ENCODE measurements around the gene GSS.
"Not testable (repeated sequence)": the region's sequence is repeated elsewhere in the genome, so short reads cannot be mapped to it uniquely, and the experiment has no call there.

Gene GSS

GRCh38 chr20:34922654-34923381, 32.8 kb downstream of the GSS start:
- Histone ChIP-seq H3K4me3 (no peak overlapping the region), H3K27ac (peak overlapping the region in 3 of 21 experiments; percentile 14 to 44 (median 39))

DNA sequence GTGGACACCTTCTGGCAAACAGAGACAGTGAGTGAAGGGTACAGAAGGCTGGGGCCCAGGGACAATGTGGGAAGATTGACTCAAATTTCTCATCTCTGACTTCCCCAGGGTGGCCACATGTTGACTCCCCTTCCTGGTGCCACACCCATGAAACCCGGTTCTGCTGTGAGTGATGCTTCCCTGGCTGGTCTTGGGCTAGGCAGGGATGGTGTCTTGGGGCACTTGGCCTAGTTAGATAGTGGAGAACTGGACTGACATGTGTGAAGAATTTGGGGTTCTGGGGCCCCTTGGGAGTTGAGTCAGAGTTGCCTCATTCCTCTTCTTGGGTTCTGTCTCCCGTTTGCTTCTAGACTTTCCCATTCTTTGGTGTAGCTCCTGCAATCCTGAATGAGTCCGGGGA, 34.2 kb downstream of the GSS start:
- H3K27ac ChIP-seq, result peak overlapping the region in 4 of 21 experiments; percentile 22 to 61 (median 36)
- no peak overlapping the region for H3K4me3 ChIP-seq

DNA sequence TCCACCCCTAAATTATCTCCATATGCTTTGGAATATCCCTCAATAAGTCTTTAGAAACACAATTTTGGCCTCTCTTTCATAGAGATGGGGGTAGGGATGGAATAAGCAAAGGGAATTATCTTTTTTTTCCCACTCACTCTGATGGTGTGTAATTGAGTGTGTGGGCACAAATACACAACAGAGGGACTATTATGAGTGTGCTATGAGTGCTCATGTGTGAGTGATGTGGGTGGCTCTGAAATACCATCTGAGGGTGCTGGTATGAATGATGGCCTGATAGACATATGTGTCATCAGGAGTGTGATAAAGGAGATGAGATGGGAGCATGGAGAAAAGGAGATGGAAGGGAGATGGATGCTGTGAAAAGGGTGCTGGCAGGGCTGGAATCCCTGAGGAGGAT, 35.6 kb downstream of the GSS start:
- no peak overlapping the region for H3K27ac ChIP-seq

DNA sequence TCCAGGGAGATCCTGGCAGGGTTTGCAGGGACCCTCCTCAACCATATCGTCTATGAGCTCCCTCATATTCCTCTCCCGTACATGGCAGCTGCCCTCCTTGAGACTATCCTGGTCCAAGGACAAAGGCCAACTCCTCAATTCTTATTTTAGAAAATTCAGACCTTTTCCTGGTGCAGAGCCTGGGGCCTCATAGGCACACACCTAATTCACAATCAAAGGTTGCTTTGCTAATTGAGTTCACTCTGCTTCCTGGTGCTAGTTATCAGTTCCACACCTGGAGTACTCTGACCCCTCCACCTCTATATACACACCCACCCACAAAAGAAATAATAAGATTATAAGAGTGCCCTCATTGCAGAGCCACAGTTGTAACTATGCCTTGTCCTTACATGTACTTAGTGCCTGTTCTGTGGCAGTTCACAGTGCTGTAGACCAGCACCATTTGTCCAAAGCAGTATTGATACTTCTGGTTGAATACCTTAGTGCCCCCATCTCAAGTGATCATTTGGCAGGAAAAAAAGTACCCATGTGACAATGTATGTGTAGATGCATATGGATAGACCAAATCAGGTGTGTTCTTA, 38.7 kb downstream of the GSS start:
- Histone ChIP-seq H3K27ac (no peak overlapping the region), H3K4me3 (no peak overlapping the region)

More for the DNA sequence above, 35.6 kb downstream of the GSS start:
- no peak overlapping the region for H3K4me3 ChIP-seq

- no peak overlapping the region for H3K4me3 ChIP-seq
- H3K27ac ChIP-seq, result no peak overlapping the region
Measured at GRCh38 chr20:34915749-34916455, 39.7 kb downstream of the GSS start.

- H3K27ac ChIP-seq, result no peak overlapping the region
- no peak overlapping the region for H3K4me3 ChIP-seq
Measured at GRCh38 chr20:34915131-34915530, 40.5 kb downstream of the GSS start.

- Histone ChIP-seq H3K4me3 (no peak overlapping the region), H3K27ac (peak overlapping the region in 14 of 21 experiments; percentile 11 to 73 (median 42))
Measured at GRCh38 chr20:34907616-34908469, 47.8 kb downstream of the GSS start.

- Histone ChIP-seq H3K4me3 (no peak overlapping the region), H3K27ac (no peak overlapping the region)
Measured at GRCh38 chr20:34904202-34904621, 51.4 kb downstream of the GSS start.

- not testable (repeated sequence) for H3K27ac ChIP-seq, H3K4me3 ChIP-seq
Measured at GRCh38 chr20:34898731-34899130, 56.9 kb downstream of the GSS start.

- H3K4me3 ChIP-seq, H3K27ac ChIP-seq: not testable (repeated sequence)
Measured at GRCh38 chr20:34898129-34898528, 57.5 kb downstream of the GSS start.

DNA sequence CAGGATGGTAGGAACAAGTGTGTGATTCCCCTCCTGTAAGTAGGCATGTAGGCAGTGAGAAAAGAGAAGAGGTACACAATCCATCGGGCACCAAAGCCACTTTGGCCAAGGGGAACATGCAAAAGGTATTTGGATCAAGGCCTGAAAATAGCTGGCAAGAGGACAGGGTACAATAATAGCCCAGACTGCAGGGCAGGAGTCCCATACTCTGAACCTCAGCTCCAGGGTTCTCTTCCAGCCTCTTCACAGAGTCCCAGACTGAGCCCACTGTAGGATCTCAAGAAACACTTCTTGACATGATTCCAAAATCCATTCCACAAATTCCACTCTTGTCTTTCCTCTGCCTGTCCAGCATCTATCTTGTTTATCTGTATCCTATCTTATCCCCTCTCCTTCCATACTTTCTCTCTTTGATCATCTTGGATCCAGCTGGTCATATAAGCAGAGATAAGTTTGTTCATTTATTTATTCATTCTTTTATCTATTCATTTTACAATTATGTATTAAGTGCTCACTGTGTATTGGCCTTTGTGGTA, 59.5 kb downstream of the GSS start:
- Histone ChIP-seq H3K27ac (no peak overlapping the region), H3K4me3 (no peak overlapping the region)

DNA sequence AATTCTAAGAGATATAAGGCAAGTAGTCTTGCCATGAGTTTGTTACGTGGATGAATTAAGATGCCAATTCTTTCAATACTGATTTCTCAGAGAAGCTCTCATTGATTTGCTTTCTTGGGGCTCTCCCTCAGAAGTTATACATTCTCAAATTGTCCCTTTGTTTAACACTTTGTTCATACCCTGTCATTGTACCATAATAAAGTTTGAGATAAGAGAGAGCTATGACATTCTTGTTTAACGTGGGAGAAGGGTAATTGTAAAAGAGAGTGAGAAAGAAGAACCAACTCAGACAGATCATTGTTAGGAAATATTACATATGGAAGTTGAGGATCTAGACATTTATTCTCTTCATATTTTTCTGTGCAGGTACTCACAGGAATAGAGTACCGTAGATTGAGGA, 60.1 kb downstream of the GSS start:
- Histone ChIP-seq H3K4me3 (no peak overlapping the region), H3K27ac (no peak overlapping the region)

DNA sequence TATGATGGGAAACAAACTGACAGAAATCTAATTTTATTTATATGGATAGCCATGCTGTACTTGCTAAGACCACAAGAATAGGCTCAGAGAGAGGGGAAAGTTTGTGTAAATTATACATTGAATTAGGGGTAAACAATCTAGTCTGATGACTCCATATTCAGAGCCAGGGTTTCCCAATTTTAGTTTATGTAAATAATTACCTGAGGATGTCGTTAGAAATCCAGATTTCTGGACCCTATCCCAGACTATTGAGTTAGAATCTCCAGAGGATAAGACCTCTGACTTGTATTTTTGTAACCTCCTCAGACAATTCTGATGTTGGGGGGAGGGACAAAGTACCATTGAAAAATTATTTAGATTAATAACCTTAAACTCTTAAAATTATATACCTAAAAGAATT, 60.9 kb downstream of the GSS start:
- Histone ChIP-seq H3K27ac (no peak overlapping the region), H3K4me3 (no peak overlapping the region)

DNA sequence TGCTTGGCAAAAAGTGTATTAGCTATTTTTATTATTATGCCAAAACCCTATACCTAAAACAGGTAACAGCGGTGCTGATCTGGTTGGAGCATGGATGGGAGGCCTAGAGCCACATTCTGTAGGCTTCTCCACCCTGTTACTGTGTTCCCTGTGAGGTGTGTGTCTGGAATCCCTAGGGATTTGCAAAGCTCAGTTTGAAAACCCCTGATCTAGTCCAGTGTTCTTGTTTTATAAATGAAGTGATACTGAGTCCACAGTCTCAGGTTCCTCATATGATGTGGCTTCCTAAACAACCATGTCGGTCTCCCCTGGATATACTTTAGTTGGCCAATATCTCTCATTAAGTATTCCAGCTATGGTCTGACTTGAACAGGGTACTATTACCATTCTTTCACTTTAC, 62.9 kb downstream of the GSS start:
- Histone ChIP-seq H3K27ac (no peak overlapping the region), H3K4me3 (no peak overlapping the region)

- no peak overlapping the region for H3K27ac ChIP-seq
- H3K4me3 ChIP-seq, result no peak overlapping the region
Measured at GRCh38 chr20:34891166-34892062, 64.2 kb downstream of the GSS start.

DNA sequence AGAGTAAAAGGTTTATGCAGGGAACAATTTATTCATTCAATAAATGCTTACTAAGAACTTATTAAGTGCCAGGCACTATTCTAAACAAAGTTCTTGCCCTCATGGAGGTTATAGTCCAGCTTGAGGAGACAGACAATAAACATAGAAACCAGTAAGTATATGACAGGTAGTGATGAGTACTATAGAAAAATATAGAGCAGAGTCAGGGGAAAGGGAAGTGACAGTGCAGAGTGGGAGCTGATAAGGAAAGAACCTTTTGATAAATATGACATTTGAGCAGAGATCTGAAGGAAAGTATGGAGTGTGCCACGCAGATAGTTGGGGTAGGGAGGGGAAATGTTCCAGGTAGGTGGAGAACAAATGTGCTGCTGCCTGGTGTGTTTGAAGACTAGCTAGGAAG, 67.1 kb downstream of the GSS start:
- Histone ChIP-seq H3K27ac (no peak overlapping the region), H3K4me3 (no peak overlapping the region)

GRCh38 chr20:34887023-34887422, 68.6 kb downstream of the GSS start:
- Histone ChIP-seq H3K27ac (no peak overlapping the region), H3K4me3 (no peak overlapping the region)

- Histone ChIP-seq H3K27ac (no peak overlapping the region), H3K4me3 (no peak overlapping the region)
Measured at GRCh38 chr20:34886122-34886521, 69.5 kb downstream of the GSS start.

- no peak overlapping the region for H3K27ac ChIP-seq
- no peak overlapping the region for H3K4me3 ChIP-seq
Measured at GRCh38 chr20:34884260-34884659, 71.3 kb downstream of the GSS start.

All from skin epidermis (tissue), 12 donors.